Measurements from ENCODE around the gene MTG2.

Gene MTG2

GRCh38 chr20:62236200-62236599 is 53.4 kb downstream of the MTG2 start:
- DNase-seq: no peak

DNA sequence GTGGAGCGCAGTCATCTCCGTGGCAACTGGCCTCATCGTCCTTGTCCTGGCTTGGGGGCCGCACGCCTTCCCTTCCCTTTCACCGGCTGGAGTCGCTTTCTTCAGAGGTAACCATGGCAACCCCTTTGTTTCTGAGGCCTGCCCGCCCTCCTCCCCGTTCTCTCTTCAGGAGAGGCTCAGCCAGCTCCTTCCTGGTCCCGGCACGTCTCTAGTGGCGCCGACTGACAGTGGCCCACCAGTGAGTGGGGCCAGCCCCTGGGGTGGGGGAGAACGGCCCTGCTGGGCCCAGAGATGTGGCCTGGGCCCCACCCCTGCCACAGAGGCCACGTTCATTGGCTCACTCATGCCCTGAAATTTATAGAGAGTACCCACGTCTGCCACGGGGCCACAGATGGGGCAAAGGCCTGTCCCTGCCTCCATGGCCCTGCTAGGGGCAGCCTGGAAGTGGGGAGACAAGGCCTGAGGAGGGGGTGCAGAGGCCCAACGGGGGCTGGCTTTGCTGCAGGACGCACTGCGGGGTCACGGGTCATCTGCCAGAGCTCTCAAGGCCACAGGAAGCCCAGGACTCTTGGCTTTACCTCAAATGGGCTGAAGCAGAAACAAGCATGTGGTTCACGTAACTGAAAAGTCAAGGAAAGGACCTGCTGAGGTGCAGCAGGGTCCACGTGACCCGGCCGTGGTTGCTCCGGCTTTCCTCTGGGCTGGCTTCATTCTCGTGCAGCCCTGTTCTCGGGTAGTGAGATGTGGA is 54.1 kb downstream of the MTG2 start:
- DNase-seq: no peak

- DNase-seq: no peak
These were observed 54.6 kb downstream of the MTG2 start for GRCh38 chr20:62237514-62237800.

GRCh38 chr20:62237801-62238568 is 55.2 kb downstream of the MTG2 start, which contains the start of gene OSBPL2:
OSBPL2 (plus strand) TSS chr20:62238521; CDS start chr20:62256185, 17,664 bp downstream.
- DNase-seq: peak; percentile 99

GRCh38 chr20:62238569-62239277 is 55.9 kb downstream of the MTG2 start:
- DNase-seq: no peak

GRCh38 chr20:62239278-62239879 is 56.6 kb downstream of the MTG2 start:
- DNase-seq: no peak

- DNase-seq: no peak
These were observed 57.3 kb downstream of the MTG2 start for GRCh38 chr20:62240020-62240685.

DNA sequence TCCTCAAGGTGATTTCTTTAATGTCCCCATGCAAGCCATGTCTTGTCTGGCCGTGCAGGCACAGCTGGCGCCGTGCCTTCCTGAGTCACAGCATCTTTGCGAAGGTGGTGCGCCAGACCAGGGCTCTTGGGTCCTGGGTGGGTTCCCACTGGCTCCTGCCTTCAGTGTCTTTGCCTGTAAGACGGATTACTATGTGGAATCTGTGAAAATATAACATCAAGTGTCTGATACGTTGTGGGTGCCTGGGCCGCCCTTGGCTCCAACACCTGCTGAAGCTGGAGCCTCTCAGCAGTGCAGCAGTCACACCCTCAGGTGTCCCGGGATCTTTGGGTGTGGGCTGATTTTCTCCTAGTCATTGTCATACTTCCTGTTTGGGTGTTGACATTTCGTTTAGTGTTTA is 58.7 kb downstream of the MTG2 start:
- DNase-seq: no peak

- no peak for DNase-seq
These were observed 59.3 kb downstream of the MTG2 start for GRCh38 chr20:62242176-62242575.

GRCh38 chr20:62243106-62243505 is 60.3 kb downstream of the MTG2 start:
- DNase-seq: no peak

DNA sequence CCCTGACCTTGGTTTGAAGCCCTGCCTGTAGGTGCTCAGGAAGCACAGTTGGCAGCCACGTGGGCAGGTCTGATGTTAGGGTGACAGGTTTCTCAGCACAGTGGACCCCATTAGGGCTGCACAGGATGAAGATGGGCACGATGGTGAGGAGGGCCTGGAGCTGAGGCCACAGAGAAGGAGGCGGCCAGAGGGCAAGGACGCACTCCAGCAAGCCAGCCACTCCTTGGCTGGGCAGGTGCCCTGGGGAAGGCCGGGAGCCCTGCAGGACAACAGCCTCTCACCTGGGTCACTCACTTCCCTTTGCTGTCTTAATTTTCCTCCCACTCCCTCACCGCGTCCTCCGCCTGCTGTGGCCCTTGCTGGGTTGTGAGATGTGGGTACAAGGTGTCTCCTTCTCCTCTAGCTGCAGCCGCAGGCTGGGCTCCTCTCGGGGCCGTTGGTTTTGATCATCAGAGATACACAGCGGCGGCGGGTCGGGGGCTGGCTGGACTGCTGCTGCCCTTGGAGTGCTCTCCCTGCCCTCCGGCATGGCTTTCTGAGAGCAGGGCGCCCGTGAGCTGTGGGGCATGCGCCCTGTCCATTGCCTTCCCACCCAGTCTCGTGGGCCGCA is 61.2 kb downstream of the MTG2 start:
- DNase-seq: no peak

DNA sequence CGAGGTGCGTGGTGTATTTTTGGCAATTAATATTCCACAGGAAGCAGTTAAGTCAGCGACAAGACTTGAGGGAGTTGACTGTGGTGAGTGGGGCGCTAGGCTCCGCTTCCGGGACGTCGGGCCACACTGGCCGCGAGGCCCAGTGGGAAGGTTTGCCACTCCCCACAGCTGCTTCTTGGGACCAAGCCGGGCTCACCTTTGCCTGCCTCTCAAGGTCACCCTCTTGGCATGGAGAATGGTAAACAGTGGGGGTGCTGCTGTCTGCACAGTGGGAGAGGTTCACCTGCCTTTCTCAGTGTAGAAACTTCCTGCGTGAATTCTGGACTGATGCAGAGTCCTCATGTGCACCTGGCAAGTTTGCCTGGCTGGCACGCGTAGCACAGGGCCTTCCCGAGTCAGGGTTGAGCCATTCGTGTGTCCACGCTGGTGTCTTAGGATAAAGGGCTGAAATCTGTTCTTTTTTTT is 61.8 kb downstream of the MTG2 start:
- DNase-seq: no peak

GRCh38 chr20:62245911-62246280 is 63.1 kb downstream of the MTG2 start:
- DNase-seq: no peak

DNA sequence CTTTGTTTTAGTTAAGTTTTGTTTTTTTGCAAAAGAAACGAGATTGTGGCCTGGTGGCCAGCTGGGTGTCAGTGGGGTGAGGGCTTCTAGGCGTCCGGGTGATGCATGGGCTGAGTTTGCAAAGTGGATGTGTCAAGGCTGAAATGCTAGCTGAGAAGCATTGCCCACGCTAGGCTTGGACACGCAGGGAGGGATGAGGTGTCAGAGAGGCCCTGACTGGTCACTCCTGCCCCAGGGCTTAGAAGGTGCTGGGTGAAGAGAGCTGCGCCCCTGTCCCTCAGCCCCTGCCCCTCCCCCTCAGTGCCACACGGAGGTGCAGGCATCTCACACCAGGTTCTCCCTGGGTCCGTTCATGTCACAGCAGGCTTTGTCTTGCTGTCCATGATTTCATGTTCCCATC is 63.6 kb downstream of the MTG2 start:
- no peak for DNase-seq

DNA sequence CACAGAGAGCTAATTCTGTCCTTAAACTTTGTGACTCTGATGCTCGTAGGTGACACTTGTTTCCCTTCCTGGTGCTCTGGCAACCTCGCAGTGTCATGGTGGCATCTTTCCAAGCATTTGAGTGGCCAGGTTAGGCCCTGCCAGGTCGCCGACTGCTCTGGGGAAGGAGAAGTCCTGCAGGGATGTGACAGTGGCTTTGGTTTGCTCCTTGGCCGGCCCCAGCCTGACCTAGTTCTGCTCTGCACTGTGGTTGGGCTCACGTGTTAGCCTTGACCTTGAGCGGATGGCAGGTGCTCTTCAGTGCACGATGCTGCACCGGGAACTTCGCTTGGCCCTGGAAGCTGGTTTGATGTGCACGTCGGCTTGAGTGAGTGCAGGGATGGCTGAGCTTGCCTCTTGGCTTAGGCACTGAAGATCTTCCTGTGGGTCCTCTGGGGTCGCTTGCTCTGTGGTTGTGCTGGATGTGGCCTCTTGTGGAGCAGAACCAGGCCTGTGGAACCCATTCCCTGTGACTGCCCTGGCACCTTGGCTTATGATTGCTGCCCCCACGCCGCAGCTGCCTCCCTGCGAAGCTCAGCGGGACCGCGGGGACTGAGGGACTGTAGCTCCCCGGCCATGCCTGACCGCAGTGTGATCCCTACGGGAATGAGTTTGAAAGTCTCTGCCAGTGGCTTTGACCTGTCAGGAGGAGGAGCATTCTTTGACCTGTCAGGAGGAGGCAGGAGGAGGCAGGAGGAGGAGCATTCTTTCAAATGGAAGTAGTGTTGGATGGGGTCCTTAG is 64.2 kb downstream of the MTG2 start:
- no peak for DNase-seq

DNA sequence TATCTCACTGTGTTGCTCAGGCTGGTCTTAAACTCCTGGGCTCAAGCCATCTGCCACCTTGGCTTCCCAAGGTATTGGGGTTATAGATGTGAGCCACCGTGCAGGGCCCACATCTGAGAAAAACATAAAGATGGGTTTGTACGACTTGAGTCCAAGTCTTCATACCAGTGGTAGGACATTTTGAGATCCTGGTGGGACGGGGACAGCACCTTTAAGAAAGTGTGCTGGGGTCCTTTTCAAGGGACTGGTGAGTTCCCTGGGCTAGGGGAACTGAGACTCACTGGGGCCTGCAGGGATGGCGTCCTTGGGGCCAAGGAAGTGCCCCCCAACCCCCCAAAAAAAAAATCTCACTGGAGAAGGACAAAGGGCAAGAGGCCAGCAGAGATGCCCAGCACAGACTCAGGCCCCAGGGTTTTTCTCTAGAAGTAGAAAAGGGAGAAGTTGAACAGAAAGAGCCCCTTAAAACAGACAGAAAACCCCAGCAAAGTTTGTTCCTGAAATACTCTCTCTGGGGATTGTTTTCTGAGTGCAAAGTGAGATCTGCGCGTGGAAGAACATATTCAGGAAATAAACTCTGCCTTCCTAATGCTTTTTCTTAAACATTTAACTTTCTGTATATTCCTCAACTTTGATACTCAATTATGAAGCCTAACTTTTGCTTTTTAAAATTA is 66.2 kb downstream of the MTG2 start:
- DNase-seq: no peak

GRCh38 chr20:62252342-62252966 is 69.6 kb downstream of the MTG2 start:
- DNase-seq: no peak

All from midbrain (tissue), 1 donor.